Measurements from ENCODE around the gene SLC35F3. TPM values are rescaled to one million over a fixed set of nuclear protein-coding genes. Genes with fewer than 3 reads are reported as not detected.
"Not testable (repeated sequence)": the region's sequence is repeated elsewhere in the genome, so short reads cannot be mapped to it uniquely, and the experiment has no call there.

Gene SLC35F3
- total and polyA plus RNA-seq, 2 experiments from 2014 or later, result 0.80 to 1.3 TPM

DNA sequence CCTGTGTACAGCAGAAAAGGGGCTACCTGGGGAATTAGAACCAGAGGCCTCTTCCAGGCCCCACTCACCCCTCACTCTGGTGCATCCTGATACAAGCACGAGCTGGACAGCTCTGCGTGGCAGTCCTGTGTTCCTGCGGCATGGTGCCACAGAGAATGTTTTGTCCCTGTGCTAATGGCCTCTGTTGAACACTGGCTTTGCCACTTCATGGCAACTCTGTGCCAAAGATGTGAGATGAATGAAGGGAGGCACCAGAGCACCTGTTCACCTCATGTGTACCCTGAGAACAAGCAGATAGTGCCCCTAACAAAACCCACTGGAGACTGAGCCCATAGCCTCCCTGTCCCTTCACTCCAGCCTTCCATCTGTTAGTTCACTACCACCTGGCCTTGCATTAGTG lies 269.5 kb downstream of the SLC35F3 start:
- Histone ChIP-seq H3K9me2 (replicated peaks; ENCODE audit: insufficient read depth) (no peaks in the 10 kb centered on the region), H3K79me2 (no peaks in the 10 kb centered on the region), H3K4me2 (no peak overlapping the region), H3K4me1 (ENCODE audit: insufficient read depth) (no peaks in the 10 kb centered on the region), H3K27me3 (no peaks in the 10 kb centered on the region), H3K36me3 (replicated peaks; ENCODE audit: insufficient read depth, low read depth) (no peaks in the 10 kb centered on the region), H3K4me3 (no peak overlapping the region), H3K27ac (no peak overlapping the region), H2AFZ (no peak overlapping the region), H4K20me1 (ENCODE audit: insufficient read depth, poor library complexity, severe bottlenecking) (no peaks in the 10 kb centered on the region), H3K9me3 (ENCODE audit: low read depth) (no peaks in the 10 kb centered on the region)
- no peak for DNase-seq (ENCODE audit: low spot score)
- WGBS (ENCODE audit: low lambda C conversion rate, missing lambda C conversion rate), result 80% methylated on average over 3 of the region's 3 CpGs
- TF ChIP-seq EZH2 (IDR thresholded peaks at IDR 0.05; ENCODE audit: borderline replicate concordance) (no peak), EZH2phosphoT487 (IDR thresholded peaks at IDR 0.05; ENCODE audit: low read depth, severe bottlenecking, unreplicated experiment) (no peak)
- TF ChIP-seq, protein P1, sequence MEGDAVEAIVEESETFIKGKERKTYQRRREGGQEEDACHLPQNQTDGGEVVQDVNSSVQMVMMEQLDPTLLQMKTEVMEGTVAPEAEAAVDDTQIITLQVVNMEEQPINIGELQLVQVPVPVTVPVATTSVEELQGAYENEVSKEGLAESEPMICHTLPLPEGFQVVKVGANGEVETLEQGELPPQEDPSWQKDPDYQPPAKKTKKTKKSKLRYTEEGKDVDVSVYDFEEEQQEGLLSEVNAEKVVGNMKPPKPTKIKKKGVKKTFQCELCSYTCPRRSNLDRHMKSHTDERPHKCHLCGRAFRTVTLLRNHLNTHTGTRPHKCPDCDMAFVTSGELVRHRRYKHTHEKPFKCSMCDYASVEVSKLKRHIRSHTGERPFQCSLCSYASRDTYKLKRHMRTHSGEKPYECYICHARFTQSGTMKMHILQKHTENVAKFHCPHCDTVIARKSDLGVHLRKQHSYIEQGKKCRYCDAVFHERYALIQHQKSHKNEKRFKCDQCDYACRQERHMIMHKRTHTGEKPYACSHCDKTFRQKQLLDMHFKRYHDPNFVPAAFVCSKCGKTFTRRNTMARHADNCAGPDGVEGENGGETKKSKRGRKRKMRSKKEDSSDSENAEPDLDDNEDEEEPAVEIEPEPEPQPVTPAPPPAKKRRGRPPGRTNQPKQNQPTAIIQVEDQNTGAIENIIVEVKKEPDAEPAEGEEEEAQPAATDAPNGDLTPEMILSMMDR (IDR thresholded peaks at IDR 0.05; ENCODE audit: poor library complexity), result no peak

DNA sequence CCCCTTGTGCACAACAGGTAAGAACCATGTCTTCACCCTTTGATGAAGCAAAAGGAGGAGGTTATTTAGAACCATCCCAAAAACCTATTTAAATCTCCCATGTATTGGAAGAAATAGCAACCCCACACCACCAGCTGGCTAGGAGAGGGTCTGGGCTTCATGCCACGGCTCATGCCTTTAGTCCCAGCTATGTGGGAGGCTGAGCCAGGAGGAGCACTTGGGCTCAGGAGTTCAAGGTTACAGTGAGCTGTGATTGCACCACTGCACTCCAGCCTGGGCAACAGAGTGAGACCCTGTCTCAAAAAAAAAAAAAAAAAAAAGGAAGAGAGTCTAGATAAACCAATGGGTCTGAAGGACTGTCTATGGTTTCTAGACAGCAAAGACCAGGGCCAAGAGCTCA lies 270.9 kb downstream of the SLC35F3 start:
- Histone ChIP-seq H3K36me3 (replicated peaks; ENCODE audit: insufficient read depth, low read depth) (no peaks in the 10 kb centered on the region), H3K79me2 (no peaks in the 10 kb centered on the region), H3K9me3 (ENCODE audit: low read depth) (no peaks in the 10 kb centered on the region), H4K20me1 (ENCODE audit: insufficient read depth, poor library complexity, severe bottlenecking) (no peaks in the 10 kb centered on the region), H2AFZ (no peak overlapping the region), H3K4me3 (no peak overlapping the region), H3K27me3 (peaks cover 1% of the 10 kb centered on the region), H3K4me2 (no peak overlapping the region), H3K27ac (no peak overlapping the region), H3K4me1 (ENCODE audit: insufficient read depth) (no peaks in the 10 kb centered on the region), H3K9me2 (replicated peaks; ENCODE audit: insufficient read depth) (no peaks in the 10 kb centered on the region)
- 89% methylated on average over 1 of the region's 1 CpG for WGBS (ENCODE audit: low lambda C conversion rate, missing lambda C conversion rate)
- TF ChIP-seq EZH2phosphoT487 (IDR thresholded peaks at IDR 0.05; ENCODE audit: low read depth, severe bottlenecking, unreplicated experiment) (no peak), EZH2 (IDR thresholded peaks at IDR 0.05; ENCODE audit: borderline replicate concordance) (no peak)
- TF ChIP-seq, protein P1 (IDR thresholded peaks at IDR 0.05; ENCODE audit: poor library complexity), result no peak
- no peak for DNase-seq (ENCODE audit: low spot score)

DNA sequence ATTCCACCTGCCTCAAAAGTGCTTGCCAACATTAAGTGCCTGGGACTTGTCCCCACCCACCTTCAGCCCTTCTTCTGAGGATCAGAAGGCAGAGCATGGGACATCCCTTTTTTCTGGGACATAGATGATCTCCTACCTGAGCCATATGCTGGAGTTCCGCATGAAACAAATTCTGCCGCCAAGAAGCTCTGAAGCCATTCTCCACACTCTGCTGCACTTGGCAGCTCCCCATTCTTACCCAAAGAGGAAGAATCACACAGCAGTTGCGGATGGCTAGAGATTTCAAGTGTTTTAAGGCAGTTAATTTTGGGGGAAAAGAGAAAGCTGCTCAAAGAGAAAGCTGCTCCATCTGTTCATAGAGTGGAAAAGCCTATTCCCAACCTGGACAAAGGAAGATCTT lies 271.5 kb downstream of the SLC35F3 start:
- TF ChIP-seq, protein P1 (IDR thresholded peaks at IDR 0.05; ENCODE audit: poor library complexity), result no peak
- no peaks in the 10 kb centered on the region for H3K9me2 ChIP-seq (replicated peaks; ENCODE audit: insufficient read depth)
- H3K27me3 ChIP-seq, result peaks cover 3% of the 10 kb centered on the region
- H3K79me2 ChIP-seq, result no peaks in the 10 kb centered on the region
- no peaks in the 10 kb centered on the region for H4K20me1 ChIP-seq (ENCODE audit: insufficient read depth, poor library complexity, severe bottlenecking)
- H3K36me3 ChIP-seq (replicated peaks; ENCODE audit: insufficient read depth, low read depth), result no peaks in the 10 kb centered on the region
- no peaks in the 10 kb centered on the region for H3K9me3 ChIP-seq (ENCODE audit: low read depth)
- H3K4me3 ChIP-seq, result no peak overlapping the region
- no peak for DNase-seq (ENCODE audit: low spot score)
- no peak overlapping the region for H2AFZ ChIP-seq
- 90% methylated on average over 3 of the region's 3 CpGs for WGBS (ENCODE audit: low lambda C conversion rate, missing lambda C conversion rate)
- H3K4me1 ChIP-seq (ENCODE audit: insufficient read depth), result no peaks in the 10 kb centered on the region
- no peak overlapping the region for H3K27ac ChIP-seq
- H3K4me2 ChIP-seq, result no peak overlapping the region

DNA sequence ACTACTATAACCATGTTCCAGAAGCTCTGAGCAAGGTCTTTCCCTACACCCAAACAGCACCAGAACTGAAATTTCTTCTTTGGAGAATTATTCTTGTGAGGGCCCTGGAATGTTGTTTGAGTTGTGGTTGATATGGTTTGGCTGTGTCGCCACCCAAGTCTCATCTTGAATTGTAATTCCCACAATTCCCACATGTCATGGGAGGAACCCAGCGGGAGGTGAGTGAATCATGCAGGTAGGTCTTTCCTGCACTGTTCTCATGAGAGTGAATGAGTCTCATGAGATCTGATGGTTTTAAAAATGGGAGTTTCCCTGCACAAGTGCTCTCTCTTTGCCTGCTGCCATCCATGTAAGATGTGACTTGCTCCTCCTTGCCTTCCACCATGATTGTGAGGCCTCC lies 272.4 kb downstream of the SLC35F3 start:
- H3K27ac ChIP-seq; H3K27me3 ChIP-seq; H3K9me3 ChIP-seq (ENCODE audit: low read depth); H4K20me1 ChIP-seq (ENCODE audit: insufficient read depth, poor library complexity, severe bottlenecking); H3K4me3 ChIP-seq; H3K4me2 ChIP-seq; DNase-seq (ENCODE audit: low spot score); H3K4me1 ChIP-seq (ENCODE audit: insufficient read depth); H3K79me2 ChIP-seq; H3K9me2 ChIP-seq (replicated peaks; ENCODE audit: insufficient read depth); H3K36me3 ChIP-seq (replicated peaks; ENCODE audit: insufficient read depth, low read depth); H2AFZ ChIP-seq: not testable (repeated sequence)
- 93% methylated on average over 2 of the region's 2 CpGs for WGBS (ENCODE audit: low lambda C conversion rate, missing lambda C conversion rate)
